Body of pancreas (tissue), 4 donors: Measurements from ENCODE around the gene SKOR1. TPM values are rescaled to one million over a fixed set of nuclear protein-coding genes. Genes with fewer than 3 reads are reported as not detected.

Experiments
- ATAC-seq: fragments of 150-250 bp; one replicate; pipeline ENCODE4 v1.9.1; 2016
- DNase-seq, 4 donors: peaks; one replicate each; pipeline ENCODE4 v3.0.0-alpha.2; 2019
- H3K27ac ChIP-seq, 4 donors: fragments of 200-600 bp; sonication (generic); 1 replicate in 3 of 4; 2 replicates in 1 of 4; pipeline versions ENCODE4 v1.5.1 to v1.6.1; 2016 to 2019; ENCODE audit warnings: mild to moderate bottlenecking in 1 of 4, mixed read lengths in 1 of 4, moderate library complexity in 1 of 4
- H3K27me3 ChIP-seq, 2 donors: fragments of 200-600 bp; sonication (generic); one replicate each; pipeline ENCODE4 v1.6.0; 2016; ENCODE audit warnings: mild to moderate bottlenecking in 1 of 2
- H3K36me3 ChIP-seq, 2 donors: fragments of 200-600 bp; sonication (generic); replicated peaks in 1 of 2; 2 replicates each; pipeline ENCODE4 v1.5.1; 2016; ENCODE audit warnings: low read depth in 2 of 2; ENCODE audit not compliant: insufficient read depth in 1 of 2
- H3K4me1 ChIP-seq: fragments of 200-600 bp; sonication (generic); one replicate; pipeline ENCODE4 v1.6.0; 2016
- H3K4me3 ChIP-seq, 2 donors: fragments of 200-600 bp; sonication (generic); 1 replicate in 1 of 2; 2 replicates in 1 of 2; pipeline ENCODE4 v1.5.1; 2016 to 2019
- H3K9me3 ChIP-seq, 3 donors: fragments of 200-600 bp; sonication (generic); 1 replicate in 2 of 3; 2 replicates in 1 of 3; pipeline ENCODE4 v1.5.1; 2016
- POLR2A ChIP-seq, 3 donors: fragments of 450-650 bp; IDR thresholded peaks; one replicate each; pipeline ENCODE4 v1.6.1; 2016; ENCODE audit warnings: antibody characterized with exemption in 3 of 3, mild to moderate bottlenecking in 2 of 3
- WGBS, 2 donors: methylation state at CpG; one replicate each; pipeline ENCODE4 v1.1.5; 2017; 5-methylcytosine and 5-hydroxymethylcytosine counted together
- intact Hi-C: fragments of 100-400 bp; cut with DNase I; formaldehyde crosslinking; loops from one replicate; pipeline ENCODE4 v1.15.1; 2023
- total RNA-seq, 2 donors: library from RNA; depleted of rRNA; stranded (reverse); fragments of >200 nt; gene quantifications; one replicate each; pipeline ENCODE4 v1.1.0, GENCODE V29; 2016
- TF ChIP-seq, protein P1 (sequence below), 7 experiments: fragments of 450-650 bp in 4 of 7; fragments of 200-600 bp in 3 of 7; sonication (generic) in 3 of 7; IDR thresholded peaks; one replicate each; pipeline ENCODE4 v1.5.1; 2016 to 2019; ENCODE audit warnings: antibody characterized with exemption in 7 of 7

The SKOR1 gene
- total RNA-seq, 2 donors from 2014 or later, result under 0.01 to 0.78 TPM

DNA sequence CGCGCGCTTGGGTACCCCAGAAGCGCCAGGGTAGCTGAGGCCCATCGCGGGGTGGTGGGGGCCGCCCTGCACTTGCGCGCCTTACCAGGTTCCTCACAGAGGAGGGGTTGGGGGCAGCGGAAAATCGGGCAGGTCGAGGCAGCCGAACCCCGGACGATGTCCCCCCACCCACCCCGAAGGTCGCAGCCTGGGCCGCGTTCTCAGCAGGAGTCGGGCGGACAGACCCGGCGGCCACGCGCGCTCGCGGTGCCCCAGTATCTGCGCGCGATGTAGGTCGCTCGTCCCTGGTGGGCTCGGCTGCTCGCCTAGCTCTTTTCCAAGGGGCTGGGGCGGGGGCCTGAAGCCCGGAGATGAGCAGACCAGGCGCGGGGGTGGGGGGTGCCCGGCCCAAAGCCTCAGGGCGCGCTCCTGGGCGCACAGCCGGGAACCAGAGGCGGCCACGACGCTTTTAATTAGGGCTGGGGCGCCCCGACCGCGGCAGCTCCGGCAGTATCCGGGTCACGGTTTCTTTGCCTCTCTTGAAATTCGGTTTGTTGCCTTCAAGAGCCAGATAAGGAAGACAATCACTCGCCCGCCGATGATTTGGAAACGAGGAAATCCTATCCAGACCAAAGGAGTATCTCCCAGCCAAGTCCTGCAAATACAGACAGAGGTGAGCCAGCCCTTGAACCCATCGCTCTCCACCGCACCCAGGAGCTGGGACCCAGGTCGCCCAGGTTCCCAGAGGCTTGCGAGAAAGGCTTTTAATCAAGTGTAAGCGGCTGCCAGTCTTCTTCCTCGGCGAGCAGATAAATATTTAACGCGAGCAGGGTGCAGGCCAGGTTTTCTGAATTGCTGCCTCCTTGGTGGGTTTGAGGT is 4.6 kb downstream of the SKOR1 start:
- H3K4me1 ChIP-seq, result peaks cover 65% of the 10 kb centered on the region
- no peaks in the 10 kb centered on the region for H3K9me3 ChIP-seq

GRCh38 chr15:67831363-67831762 is 6.1 kb downstream of the SKOR1 start:
- TF ChIP-seq, protein P1, sequence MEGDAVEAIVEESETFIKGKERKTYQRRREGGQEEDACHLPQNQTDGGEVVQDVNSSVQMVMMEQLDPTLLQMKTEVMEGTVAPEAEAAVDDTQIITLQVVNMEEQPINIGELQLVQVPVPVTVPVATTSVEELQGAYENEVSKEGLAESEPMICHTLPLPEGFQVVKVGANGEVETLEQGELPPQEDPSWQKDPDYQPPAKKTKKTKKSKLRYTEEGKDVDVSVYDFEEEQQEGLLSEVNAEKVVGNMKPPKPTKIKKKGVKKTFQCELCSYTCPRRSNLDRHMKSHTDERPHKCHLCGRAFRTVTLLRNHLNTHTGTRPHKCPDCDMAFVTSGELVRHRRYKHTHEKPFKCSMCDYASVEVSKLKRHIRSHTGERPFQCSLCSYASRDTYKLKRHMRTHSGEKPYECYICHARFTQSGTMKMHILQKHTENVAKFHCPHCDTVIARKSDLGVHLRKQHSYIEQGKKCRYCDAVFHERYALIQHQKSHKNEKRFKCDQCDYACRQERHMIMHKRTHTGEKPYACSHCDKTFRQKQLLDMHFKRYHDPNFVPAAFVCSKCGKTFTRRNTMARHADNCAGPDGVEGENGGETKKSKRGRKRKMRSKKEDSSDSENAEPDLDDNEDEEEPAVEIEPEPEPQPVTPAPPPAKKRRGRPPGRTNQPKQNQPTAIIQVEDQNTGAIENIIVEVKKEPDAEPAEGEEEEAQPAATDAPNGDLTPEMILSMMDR (IDR thresholded peaks at IDR 0.05), result no peak
- no peak for ATAC-seq
- DNase-seq, result no peak
- no peaks in the 10 kb centered on the region for H3K36me3 ChIP-seq
- no peak overlapping the region for H3K4me3 ChIP-seq
- no peaks in the 10 kb centered on the region for H3K9me3 ChIP-seq
- no peak overlapping the region for H3K27ac ChIP-seq
- peaks cover 0 to 77% of the 10 kb centered on the region in 2 donors for H3K27me3 ChIP-seq
- intact Hi-C loops, result loop anchor here (5.0 to 10.0 kb wide), 2 partner anchors 369 to 877 kb away; no protein-coding TSS in a partner anchor
- peaks cover 65% of the 10 kb centered on the region for H3K4me1 ChIP-seq

More for the DNA sequence above, 4.6 kb downstream of the SKOR1 start:
- 22 to 73% methylated on average over 29 to 68 of the region's 68 CpGs for WGBS, 2 donors
- Histone ChIP-seq H3K4me3 (no peak overlapping the region), H3K27ac (no peak overlapping the region), H3K27me3 (peaks cover 0 to 75% of the 10 kb centered on the region in 2 donors), H3K36me3 (no peaks in the 10 kb centered on the region)
- DNase-seq (no peak), ATAC-seq (no peak)
- intact Hi-C loops, result loop anchor here (5.0 to 10.0 kb wide), 2 partner anchors 368 to 875 kb away; no protein-coding TSS in a partner anchor
- no peak for TF ChIP-seq POLR2A (IDR thresholded peaks at IDR 0.05)
- TF ChIP-seq, protein P1 (IDR thresholded peaks at IDR 0.05), result no peak

DNA sequence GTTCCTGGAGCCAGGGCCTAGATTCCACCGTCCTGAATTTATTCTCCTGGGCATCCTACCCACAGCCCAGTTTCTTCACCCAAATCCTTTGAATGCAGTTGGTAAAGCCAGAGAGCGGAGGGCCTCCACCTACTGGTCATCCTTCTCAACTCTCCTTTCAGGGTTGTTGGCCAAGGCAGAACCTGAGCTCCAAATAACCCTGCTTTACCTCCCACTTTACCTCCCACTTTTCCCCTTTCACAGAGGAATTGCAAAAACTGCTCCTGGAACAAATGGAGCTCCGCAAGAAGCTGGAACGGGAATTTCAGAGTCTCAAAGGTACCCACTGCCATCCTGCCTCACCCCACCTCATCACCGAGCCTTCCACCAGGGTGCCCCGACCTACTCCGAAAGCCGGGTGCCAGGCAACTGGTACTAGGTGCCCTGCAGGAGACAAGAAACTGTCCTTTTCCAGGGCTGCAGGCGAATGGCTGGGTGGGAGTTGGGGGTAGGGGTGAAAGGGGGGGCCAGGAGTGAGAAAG is 6.8 kb downstream of the SKOR1 start:
- ATAC-seq (no peak), DNase-seq (no peak)
- H3K27me3 ChIP-seq, result peaks cover 0 to 69% of the 10 kb centered on the region in 2 donors
- intact Hi-C loops, result loop anchor here (5.0 to 10.0 kb wide), 2 partner anchors 370 to 877 kb away; no protein-coding TSS in a partner anchor
- H3K27ac ChIP-seq, result no peak overlapping the region
- H3K4me1 ChIP-seq, result peaks cover 60% of the 10 kb centered on the region
- TF ChIP-seq, protein P1 (IDR thresholded peaks at IDR 0.05), result peak in 2 of 7 experiments; percentile 13 to 16
- TF ChIP-seq POLR2A (IDR thresholded peaks at IDR 0.05), result no peak
- 44 to 46% methylated on average over 9 of the region's 9 CpGs for WGBS, 2 donors
- no peak overlapping the region for H3K4me3 ChIP-seq
- H3K36me3 ChIP-seq, result no peaks in the 10 kb centered on the region
- H3K9me3 ChIP-seq, result no peaks in the 10 kb centered on the region

- Histone ChIP-seq H3K27me3 (peaks cover 0 to 59% of the 10 kb centered on the region in 2 donors), H3K36me3 (no peaks in the 10 kb centered on the region), H3K27ac (no peak overlapping the region), H3K4me1 (peaks cover 50% of the 10 kb centered on the region), H3K9me3 (no peaks in the 10 kb centered on the region), H3K4me3 (no peak overlapping the region)
- DNase-seq (no peak), ATAC-seq (no peak)
- TF ChIP-seq, protein P1 (IDR thresholded peaks at IDR 0.05), result no peak
- TF ChIP-seq POLR2A (IDR thresholded peaks at IDR 0.05), result no peak
- 13 to 17% methylated on average over 32 of the region's 32 CpGs for WGBS, 2 donors
- intact Hi-C loops, result loop anchor here (5.0 to 10.0 kb wide), 2 partner anchors 371 to 878 kb away; no protein-coding TSS in a partner anchor
These were observed 7.8 kb downstream of the SKOR1 start for GRCh38 chr15:67832897-67833709.
